Muscle of leg (tissue), 16 donors: ENCODE measurements around the gene SOCS7. TPM values are rescaled to one million over a fixed set of nuclear protein-coding genes. Genes with fewer than 3 reads are reported as not detected.

Experiments
- DNase-seq: peaks from one replicate; pipeline ENCODE4 v3.0.0; 2013
- H3K27ac ChIP-seq: one replicate; pipeline ENCODE4 v1.5.1; 2013; ENCODE audit warnings: mild to moderate bottlenecking, low read length, control low read depth
- H3K27me3 ChIP-seq: one replicate; pipeline ENCODE4 v1.6.1; 2013; ENCODE audit warnings: low read length; ENCODE audit not compliant: control insufficient read depth, insufficient read depth
- H3K36me3 ChIP-seq: one replicate; pipeline ENCODE4 v1.6.1; 2013; ENCODE audit warnings: low read length; ENCODE audit not compliant: control insufficient read depth, insufficient read depth
- H3K4me1 ChIP-seq: one replicate; pipeline ENCODE4 v1.6.1; 2013; ENCODE audit warnings: low read length; ENCODE audit not compliant: control insufficient read depth, insufficient read depth
- H3K4me3 ChIP-seq: one replicate; pipeline ENCODE4 v1.5.1; 2013; ENCODE audit warnings: low read length, control low read depth
- H3K9me3 ChIP-seq: replicated peaks from 2 replicates; pipeline ENCODE4 v1.6.1; 2013; ENCODE audit warnings: low read depth, low read length; ENCODE audit not compliant: control insufficient read depth
- WGBS: methylation state at CpG from one replicate; pipeline ENCODE4 v1.1.5; 2013; ENCODE audit warnings: missing lambda C conversion rate; ENCODE audit not compliant: insufficient coverage; 5-methylcytosine and 5-hydroxymethylcytosine counted together
- long read RNA-seq, 11 donors: transcript quantifications; one replicate each; lab custom pipeline, GENCODE V29; 2026
- polyA plus RNA-seq, 8 donors: library from polyadenylated mRNA; unstranded; fragments of 120-200 nt; gene quantifications; one replicate each; pipeline versions ENCODE4 v1.2.1 to v1.2.3, GENCODE V29; 2013; ENCODE audit warnings: inconsistent platforms in 1 of 8, low replicate concordance in 1 of 8; ENCODE audit not compliant: insufficient read length in 8 of 8, insufficient read depth in 1 of 8
- total RNA-seq: library from RNA; stranded (reverse); fragments of 120-200 nt; gene quantifications from one replicate; pipeline ENCODE4 v1.2.4, GENCODE V29; 2013

Gene SOCS7, protein sequence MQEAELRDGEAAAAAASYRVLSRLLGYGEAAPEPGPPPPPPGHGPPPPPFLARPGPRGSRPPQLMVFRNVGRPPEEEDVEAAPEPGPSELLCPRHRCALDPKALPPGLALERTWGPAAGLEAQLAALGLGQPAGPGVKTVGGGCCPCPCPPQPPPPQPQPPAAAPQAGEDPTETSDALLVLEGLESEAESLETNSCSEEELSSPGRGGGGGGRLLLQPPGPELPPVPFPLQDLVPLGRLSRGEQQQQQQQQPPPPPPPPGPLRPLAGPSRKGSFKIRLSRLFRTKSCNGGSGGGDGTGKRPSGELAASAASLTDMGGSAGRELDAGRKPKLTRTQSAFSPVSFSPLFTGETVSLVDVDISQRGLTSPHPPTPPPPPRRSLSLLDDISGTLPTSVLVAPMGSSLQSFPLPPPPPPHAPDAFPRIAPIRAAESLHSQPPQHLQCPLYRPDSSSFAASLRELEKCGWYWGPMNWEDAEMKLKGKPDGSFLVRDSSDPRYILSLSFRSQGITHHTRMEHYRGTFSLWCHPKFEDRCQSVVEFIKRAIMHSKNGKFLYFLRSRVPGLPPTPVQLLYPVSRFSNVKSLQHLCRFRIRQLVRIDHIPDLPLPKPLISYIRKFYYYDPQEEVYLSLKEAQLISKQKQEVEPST
- total RNA-seq (12.6 TPM), polyA plus RNA-seq (10 to 100 TPM; 12.4 to 18.6 (median 16.8) TPM)
- long read RNA-seq, donor 1: 0 reads
- long read RNA-seq, donor 2, partial matches to known transcripts: 0 of 1 reads
- long read RNA-seq, donor 2, other reads (novel, unspliced or antisense): 0 of 1 reads
- long read RNA-seq, donor 3, full-length matches to known transcripts: 2 of 2 reads
- long read RNA-seq, donor 3, partial matches to known transcripts: 0 of 2 reads
- long read RNA-seq, donor 3, other reads (novel, unspliced or antisense): 0 of 2 reads
- long read RNA-seq, donor 4, partial matches to known transcripts: 0 of 2 reads
- long read RNA-seq, donor 4, other reads (novel, unspliced or antisense): 0 of 2 reads
- long read RNA-seq, donor 5, full-length matches to known transcripts: 2 of 2 reads
- long read RNA-seq, donor 5, partial matches to known transcripts: 0 of 2 reads
- long read RNA-seq, donor 5, other reads (novel, unspliced or antisense): 0 of 2 reads
- long read RNA-seq, donor 6, full-length matches to known transcripts: 1 of 1 reads
- long read RNA-seq, donor 6, partial matches to known transcripts: 0 of 1 reads
- long read RNA-seq, donor 6, other reads (novel, unspliced or antisense): 0 of 1 reads
- long read RNA-seq, donor 7, full-length matches to known transcripts: 1 of 1 reads
- long read RNA-seq, donor 7, partial matches to known transcripts: 0 of 1 reads
- long read RNA-seq, donor 7, other reads (novel, unspliced or antisense): 0 of 1 reads
- long read RNA-seq, donor 8: 0 reads
- long read RNA-seq, donor 9, partial matches to known transcripts: 0 of 1 reads
- long read RNA-seq, donor 9, other reads (novel, unspliced or antisense): 0 of 1 reads
- long read RNA-seq, donor 10: 0 reads
- long read RNA-seq, donor 11, partial matches to known transcripts: 0 of 1 reads
- long read RNA-seq, donor 11, other reads (novel, unspliced or antisense): 0 of 1 reads

DNA sequence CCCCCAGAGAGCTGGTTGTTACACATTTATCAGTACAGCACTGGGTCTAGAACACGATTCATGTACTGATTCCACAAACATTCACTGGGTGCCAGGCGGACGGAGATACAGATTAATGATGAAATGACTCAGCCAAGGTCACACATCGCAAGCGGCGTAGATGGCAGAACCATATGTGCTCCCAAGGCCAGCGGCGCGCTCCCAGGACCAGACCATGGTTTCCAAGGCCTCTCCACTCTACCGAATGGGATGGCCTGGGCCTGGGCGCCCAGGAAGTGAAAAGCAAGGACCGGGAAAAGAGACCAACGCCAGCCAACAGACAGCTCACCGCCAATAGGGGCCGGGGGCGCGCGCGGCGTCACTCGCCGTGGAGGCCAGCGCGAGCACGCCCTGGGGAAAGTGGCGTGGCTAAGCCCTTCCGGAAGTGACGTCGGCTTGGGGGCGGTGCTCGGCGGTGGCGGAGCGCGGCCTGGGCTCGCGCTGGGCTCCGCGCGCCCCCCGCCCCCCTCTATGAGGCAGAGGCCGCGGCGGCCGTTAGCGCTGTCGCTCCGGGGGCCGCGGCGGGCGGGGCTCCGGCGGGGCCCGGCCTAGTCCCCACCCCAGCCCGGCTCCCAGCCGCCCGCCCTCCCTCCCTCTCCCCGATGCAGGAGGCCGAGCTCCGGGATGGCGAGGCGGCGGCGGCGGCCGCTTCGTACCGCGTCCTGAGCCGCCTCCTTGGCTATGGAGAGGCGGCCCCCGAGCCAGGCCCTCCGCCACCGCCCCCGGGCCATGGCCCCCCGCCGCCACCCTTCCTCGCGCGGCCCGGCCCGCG is at the start of gene SOCS7:
TSS of gene SOCS7 (plus strand) at position 433 of the 811 bp plus-strand sequence. CDS start at position 642, 209 bp downstream.
- 3% methylated on average over 72 of the region's 84 CpGs for WGBS
- Histone ChIP-seq H3K36me3 (no peaks in the 10 kb centered on the region), H3K4me3 (peak within 1 kb of the TSS; percentile 77), H3K27me3 (no peaks in the 10 kb centered on the region), H3K4me1 (peaks cover 29% of the 10 kb centered on the region), H3K27ac (peak within 1 kb of the TSS; percentile 95), H3K9me3 (no peaks in the 10 kb centered on the region)
- peak; percentile 97 for DNase-seq

DNA sequence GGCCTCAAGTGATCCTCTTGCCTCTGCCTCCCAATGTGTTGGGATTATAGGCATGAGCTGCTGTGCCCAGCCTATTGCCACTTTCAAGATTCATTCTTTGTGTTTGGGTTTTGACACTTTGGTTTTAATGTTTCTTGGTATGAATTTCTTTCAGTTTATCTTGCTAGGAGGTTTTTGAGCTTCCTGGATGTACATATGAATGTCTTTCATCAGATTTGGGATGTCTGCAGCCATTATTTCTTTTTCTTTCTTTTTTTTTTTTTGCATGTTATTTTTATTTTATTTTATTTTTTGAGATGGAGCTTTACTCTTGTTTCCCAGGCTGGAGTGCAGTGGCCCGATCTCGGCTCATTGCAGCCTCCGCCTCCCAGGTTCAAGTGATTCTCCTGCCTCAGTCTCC is 36.1 kb upstream of the SOCS7 start:
- no peaks in the 10 kb centered on the region for H3K4me1 ChIP-seq
- no peaks in the 10 kb centered on the region for H3K27me3 ChIP-seq
- H3K36me3 ChIP-seq: peaks cover 24% of the 10 kb centered on the region
- no peaks in the 10 kb centered on the region for H3K9me3 ChIP-seq
- no peak overlapping the region for H3K27ac ChIP-seq
- DNase-seq: no peak
- no peak overlapping the region for H3K4me3 ChIP-seq
- WGBS: no CpG with 5 or more reads among the region's 3 CpGs

- peaks cover 26% of the 10 kb centered on the region for H3K36me3 ChIP-seq
- no peak overlapping the region for H3K4me3 ChIP-seq
- no peaks in the 10 kb centered on the region for H3K9me3 ChIP-seq
- DNase-seq: no peak
- no peaks in the 10 kb centered on the region for H3K27me3 ChIP-seq
- H3K4me1 ChIP-seq: no peaks in the 10 kb centered on the region
- no CpG with 5 or more reads among the region's 3 CpGs for WGBS
- no peak overlapping the region for H3K27ac ChIP-seq
These were observed 34.6 kb upstream of the SOCS7 start for GRCh38 chr17:38317081-38317480.

GRCh38 chr17:38320482-38320881 is 31.2 kb upstream of the SOCS7 start:
- Histone ChIP-seq H3K36me3 (peaks cover 35% of the 10 kb centered on the region), H3K4me3 (no peak overlapping the region), H3K27me3 (no peaks in the 10 kb centered on the region), H3K27ac (no peak overlapping the region), H3K4me1 (no peaks in the 10 kb centered on the region), H3K9me3 (no peaks in the 10 kb centered on the region)
- no peak for DNase-seq
- 81% methylated on average over 8 of the region's 10 CpGs for WGBS

GRCh38 chr17:38322156-38322779 is 29.4 kb upstream of the SOCS7 start:
- Histone ChIP-seq H3K36me3 (peaks cover 35% of the 10 kb centered on the region), H3K4me3 (no peak overlapping the region), H3K4me1 (peaks cover 3% of the 10 kb centered on the region), H3K27ac (no peak overlapping the region), H3K27me3 (no peaks in the 10 kb centered on the region), H3K9me3 (no peaks in the 10 kb centered on the region)
- DNase-seq: peak; percentile 55
- WGBS: 32% methylated on average over 4 of the region's 8 CpGs

GRCh38 chr17:38322897-38323296 is 28.7 kb upstream of the SOCS7 start:
- H3K36me3 ChIP-seq: peaks cover 35% of the 10 kb centered on the region
- WGBS: no CpG with 5 or more reads among the region's 1 CpG
- no peaks in the 10 kb centered on the region for H3K9me3 ChIP-seq
- no peak for DNase-seq
- no peak overlapping the region for H3K27ac ChIP-seq
- no peak overlapping the region for H3K4me3 ChIP-seq
- H3K27me3 ChIP-seq: no peaks in the 10 kb centered on the region
- peaks cover 7% of the 10 kb centered on the region for H3K4me1 ChIP-seq

DNA sequence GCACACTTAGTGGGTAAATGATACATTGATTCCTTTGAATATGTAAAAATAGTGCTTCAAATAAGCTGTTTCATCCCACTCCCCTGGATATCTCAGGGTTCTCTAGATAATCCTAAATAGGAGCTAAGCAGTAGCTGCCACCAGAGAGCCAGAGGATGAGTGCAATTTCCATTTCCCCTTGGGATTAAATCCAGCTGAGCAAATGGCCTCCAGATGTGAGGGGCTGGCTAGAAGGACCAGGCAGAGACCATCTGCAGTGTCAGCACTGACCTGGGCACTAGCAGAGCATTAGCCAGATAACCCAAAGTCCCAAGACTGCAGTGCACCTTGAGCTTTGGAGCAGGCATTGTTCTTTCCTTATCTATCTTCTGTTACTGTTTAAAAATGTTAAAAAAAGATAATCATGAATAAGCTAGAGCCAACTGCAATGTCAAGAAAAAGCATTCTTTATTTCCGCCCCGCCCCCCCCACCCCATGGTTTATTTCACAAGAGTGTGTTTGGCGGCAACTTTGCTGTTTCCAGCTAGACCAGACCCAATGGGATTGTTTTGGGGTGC is 27.4 kb upstream of the SOCS7 start:
- Histone ChIP-seq H3K9me3 (no peaks in the 10 kb centered on the region), H3K4me1 (peaks cover 11% of the 10 kb centered on the region), H3K4me3 (no peak overlapping the region), H3K27me3 (peaks cover 3% of the 10 kb centered on the region), H3K36me3 (peaks cover 33% of the 10 kb centered on the region), H3K27ac (no peak overlapping the region)
- WGBS: no CpG with 5 or more reads among the region's 3 CpGs
- no peak for DNase-seq

- Histone ChIP-seq H3K9me3 (no peaks in the 10 kb centered on the region), H3K4me1 (peaks cover 11% of the 10 kb centered on the region), H3K27me3 (peaks cover 3% of the 10 kb centered on the region), H3K27ac (no peak overlapping the region), H3K4me3 (no peak overlapping the region), H3K36me3 (peaks cover 29% of the 10 kb centered on the region)
- no CpG with 5 or more reads among the region's 2 CpGs for WGBS
- no peak for DNase-seq
These were observed 26.9 kb upstream of the SOCS7 start for GRCh38 chr17:38324772-38325171.
